Left ventricle myocardium superior (tissue), 1 donor: ENCODE data around the gene RPL31. TPM values are rescaled to one million over a fixed set of nuclear protein-coding genes. Genes with fewer than 3 reads are reported as not detected.

Experiments used
- ATAC-seq: fragments of 200-7000 bp; cut with Tn5 transposase; one replicate; pipeline ENCODE4 v1.9.1; 2020; ENCODE audit warnings: mild to moderate bottlenecking, moderate library complexity
- DNase-seq: peaks from one replicate; pipeline ENCODE4 v3.0.0-alpha.2; 2020
- intact Hi-C: fragments of 100-400 bp; cut with micrococcal nuclease; formaldehyde crosslinking; loops from one replicate; pipeline ENCODE4 v1.11.0; 2022
- total RNA-seq: library from RNA; stranded (reverse); fragmentation: NEBNext Ultra II Directional; extraction: Animal tissue kit (Norgen Biotek cat#: 25700); gene quantifications from one replicate; pipeline ENCODE4 v1.2.1, GENCODE V29; 2021
- donor health status: DM: no; HTN: yes; CAD: no; lungs with severe emphysema.

Gene RPL31
- total RNA-seq, 1 donor from 2014 or later = 703 TPM

GRCh38 chr2:100990166-100990565 lies 11.9 kb upstream of the RPL31 start:
- DNase-seq (no peak), ATAC-seq (no peak)
- intact Hi-C loops = no loop called here

- ATAC-seq (no peak), DNase-seq (no peak)
- intact Hi-C loops = no loop called here
Observed at GRCh38 chr2:100990650-100991403, 11.3 kb upstream of the RPL31 start.

- intact Hi-C loops = no loop called here
- ATAC-seq (no peak), DNase-seq (no peak)
Observed at GRCh38 chr2:100991404-100991773, 10.7 kb upstream of the RPL31 start.

GRCh38 chr2:100992262-100992661 lies 9.8 kb upstream of the RPL31 start:
- DNase-seq (no peak), ATAC-seq (no peak)
- intact Hi-C loops = no loop called here

DNA sequence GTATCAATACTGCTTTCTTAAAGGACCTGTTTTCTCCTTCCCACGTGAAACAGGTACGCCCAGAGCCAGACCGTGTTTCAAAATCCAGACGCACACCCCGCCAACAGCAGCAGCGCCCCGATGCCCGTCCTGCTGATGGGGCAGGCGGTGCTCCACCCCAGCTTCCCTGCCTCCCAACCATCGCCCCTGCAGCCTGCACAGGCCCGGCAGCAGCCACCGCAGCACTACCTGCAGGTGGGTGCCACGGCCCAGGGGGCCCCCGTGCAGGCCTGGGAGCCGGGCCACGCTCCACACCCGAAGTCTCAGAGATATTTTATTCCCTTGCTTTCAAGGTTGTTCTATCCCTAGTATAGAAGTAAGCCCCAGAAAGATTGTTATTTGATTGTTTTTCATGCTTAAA lies 8.8 kb upstream of the RPL31 start:
- intact Hi-C loops = no loop called here
- no peak for ATAC-seq
- DNase-seq = no peak

- ATAC-seq = no peak
- intact Hi-C loops = loop anchor here (5.0 kb wide), 1 partner anchor 388 kb away; no protein-coding TSS in a partner anchor
- no peak for DNase-seq
Observed at GRCh38 chr2:100995309-100996075, 6.6 kb upstream of the RPL31 start.

DNA sequence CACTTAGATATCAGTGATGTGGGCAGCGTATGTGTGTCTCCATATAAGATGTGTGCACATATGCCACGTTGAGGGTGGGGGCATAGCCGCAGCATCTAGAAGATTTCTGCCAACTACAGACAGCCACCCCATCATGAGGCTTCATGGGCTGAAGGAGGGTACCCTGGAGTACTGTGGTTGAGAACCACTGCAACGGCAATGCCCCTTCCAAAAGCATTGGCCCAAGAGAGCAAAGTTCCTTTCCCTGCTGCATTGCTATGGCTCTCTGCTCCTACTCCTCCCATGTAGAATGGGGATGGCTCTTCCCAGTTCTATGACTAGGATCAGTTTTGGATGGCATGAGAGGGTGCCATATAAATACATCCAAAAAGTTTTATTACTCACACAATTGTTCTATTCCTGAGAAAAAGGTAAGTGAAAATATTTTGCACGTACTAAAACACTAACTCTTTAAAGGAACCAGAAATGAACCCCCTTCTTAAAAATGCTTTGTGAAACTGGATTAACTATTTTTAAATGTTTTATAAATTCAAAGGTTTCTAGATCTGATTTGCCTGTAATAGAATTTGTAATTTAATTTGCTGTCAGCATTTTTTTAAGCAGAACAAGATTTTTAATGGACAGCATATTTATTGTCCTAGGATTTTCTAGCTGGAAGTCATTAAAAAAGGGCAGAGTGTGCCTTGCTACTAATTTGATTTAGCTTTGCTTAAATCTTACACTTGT lies 4.4 kb upstream of the RPL31 start:
- no peak for DNase-seq
- intact Hi-C loops = loop anchor here (5.0 kb wide), 1 partner anchor 390 kb away; no protein-coding TSS in a partner anchor

GRCh38 chr2:100998235-100998573 lies 3.9 kb upstream of the RPL31 start:
- DNase-seq (no peak), ATAC-seq (no peak)
- intact Hi-C loops = loop anchor here (5.0 kb wide), 1 partner anchor 391 kb away; no protein-coding TSS in a partner anchor

More for the DNA sequence above, 4.4 kb upstream of the RPL31 start:
- ATAC-seq = no peak

DNA sequence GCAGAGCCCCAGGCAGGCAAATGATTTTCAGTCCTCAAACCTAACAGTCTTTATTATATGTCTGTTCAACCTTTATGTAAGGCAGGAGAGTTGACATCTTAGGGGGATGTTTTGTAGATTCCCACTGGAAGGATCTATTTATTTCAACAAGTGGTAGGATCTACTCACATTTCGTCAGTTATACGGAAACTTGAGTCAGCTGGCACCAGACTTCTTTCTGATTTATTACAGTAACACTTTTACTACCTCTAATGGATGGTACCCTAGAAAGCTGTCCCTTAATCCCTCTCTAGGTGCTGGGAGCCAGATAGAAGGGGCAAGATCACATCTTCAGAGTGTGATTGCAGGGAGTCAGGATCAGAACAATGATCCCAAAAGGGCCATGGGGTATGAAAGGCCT lies 2.1 kb upstream of the RPL31 start:
- intact Hi-C loops = loop anchor here (5.0 kb wide), 1 partner anchor 393 kb away; no protein-coding TSS in a partner anchor
- no peak for ATAC-seq
- DNase-seq = no peak

DNA sequence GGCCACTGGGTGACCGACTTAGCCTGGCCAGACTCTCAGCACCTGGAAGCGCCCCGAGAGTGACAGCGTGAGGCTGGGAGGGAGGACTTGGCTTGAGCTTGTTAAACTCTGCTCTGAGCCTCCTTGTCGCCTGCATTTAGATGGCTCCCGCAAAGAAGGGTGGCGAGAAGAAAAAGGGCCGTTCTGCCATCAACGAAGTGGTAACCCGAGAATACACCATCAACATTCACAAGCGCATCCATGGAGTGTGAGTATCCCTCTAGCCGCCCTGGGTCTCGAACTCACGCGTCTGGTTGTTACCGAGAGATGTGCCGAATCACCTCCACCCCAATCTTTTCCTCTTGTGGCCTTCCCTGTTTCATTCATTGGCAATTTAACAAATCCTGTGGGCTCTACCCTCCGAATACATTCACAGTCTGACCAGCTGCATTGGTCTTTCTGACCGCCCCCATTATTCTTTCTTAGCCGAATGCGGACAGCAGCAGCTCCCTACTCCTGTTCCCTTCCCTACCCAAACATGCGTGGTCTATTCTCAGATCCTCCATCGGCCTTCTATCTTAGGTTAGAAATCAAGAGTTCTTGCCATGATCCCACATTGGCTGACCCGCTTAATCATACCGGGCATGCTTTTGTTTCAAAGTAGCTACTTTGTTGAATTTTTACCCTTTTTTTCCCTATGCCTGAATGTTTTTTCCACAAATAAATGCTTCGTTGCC lies 631 bp downstream of the RPL31 start:
- ATAC-seq (no peak), DNase-seq (no peak)
- intact Hi-C loops = no loop called here

DNA sequence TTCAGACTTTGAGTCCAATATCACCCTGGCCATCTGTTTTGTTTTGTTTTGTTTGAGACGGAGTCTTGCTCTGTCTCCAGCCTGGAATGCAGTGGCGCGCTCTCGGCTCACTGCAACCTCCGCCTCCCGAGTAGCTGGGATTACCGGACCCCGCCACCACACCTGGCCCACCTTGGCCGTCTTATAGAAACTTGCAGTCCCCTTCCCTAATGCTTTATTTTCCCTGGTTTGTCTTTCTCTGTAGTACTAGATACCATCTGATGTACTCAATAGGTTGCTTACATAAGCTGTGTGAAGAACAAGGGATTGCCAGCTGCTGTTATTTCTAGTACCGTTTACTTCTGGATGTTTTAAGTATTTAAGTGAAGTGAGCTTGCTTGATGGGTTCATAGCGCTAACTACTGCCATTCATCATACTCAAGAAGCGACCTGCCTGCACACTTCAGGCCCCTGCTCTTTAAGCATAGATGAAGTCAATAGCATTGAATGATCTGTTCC lies 1.2 kb downstream of the RPL31 start:
- intact Hi-C loops = no loop called here
- no peak for ATAC-seq
- DNase-seq = no peak

DNA sequence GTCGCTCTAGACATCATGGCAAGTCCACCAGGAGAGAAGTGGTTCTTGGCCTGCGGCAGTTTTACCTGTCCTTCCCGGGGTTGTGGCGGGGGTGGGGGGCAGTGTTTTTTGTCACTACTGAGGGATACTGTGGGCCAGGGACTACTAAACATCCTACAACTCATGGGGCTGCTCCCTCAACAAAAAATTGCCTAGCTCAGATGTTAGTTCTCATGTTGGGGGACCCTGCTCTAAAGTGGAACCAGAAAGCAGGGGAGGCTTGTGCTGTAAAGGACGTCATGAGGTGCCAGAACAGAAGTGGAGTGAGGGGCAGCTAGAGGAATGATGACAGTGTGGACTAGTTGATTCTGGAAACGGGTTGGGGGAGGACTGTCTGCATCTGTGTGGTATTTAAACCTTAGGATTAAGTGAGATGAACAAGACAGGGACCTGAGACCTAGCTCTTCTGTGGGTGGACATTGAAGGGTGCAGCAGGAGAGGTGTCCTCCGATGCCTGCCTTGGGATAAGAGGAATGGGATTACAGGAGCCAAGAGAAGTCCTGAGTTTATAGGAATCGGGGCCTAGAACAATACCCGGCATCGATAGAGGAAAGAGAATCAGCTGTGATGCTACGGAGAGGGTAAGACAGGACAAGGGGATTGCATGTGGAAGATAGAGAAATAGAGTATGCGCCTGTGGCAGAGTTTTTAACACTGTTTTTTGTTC lies 2.7 kb downstream of the RPL31 start:
- no peak for ATAC-seq
- intact Hi-C loops = no loop called here
- no peak for DNase-seq

DNA sequence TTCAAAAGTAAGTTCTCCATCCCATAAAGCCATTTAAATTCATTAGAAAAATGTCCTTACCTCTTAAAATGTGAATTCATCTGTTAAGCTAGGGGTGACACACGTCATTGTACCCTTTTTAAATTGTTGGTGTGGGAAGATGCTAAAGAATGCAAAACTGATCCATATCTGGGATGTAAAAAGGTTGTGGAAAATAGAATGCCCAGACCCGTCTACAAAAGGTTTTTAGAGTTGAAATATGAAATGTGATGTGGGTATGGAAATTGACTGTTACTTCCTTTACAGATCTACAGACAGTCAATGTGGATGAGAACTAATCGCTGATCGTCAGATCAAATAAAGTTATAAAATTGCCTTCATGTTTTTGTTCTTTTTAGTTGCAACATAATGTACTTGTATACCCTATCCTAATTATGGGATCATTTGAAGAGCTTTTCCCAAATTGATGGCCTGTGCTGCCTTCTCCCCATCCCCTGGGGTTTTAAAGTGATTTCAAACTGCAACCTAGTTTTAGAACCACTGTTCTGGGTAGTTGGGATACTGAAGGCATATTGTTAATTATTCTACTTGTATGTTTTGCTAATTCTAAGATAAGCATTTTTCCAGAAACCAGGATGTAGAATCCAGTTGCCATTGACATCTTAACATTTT lies 4.1 kb downstream of the RPL31 start:
- intact Hi-C loops = no loop called here
- no peak for ATAC-seq

DNA sequence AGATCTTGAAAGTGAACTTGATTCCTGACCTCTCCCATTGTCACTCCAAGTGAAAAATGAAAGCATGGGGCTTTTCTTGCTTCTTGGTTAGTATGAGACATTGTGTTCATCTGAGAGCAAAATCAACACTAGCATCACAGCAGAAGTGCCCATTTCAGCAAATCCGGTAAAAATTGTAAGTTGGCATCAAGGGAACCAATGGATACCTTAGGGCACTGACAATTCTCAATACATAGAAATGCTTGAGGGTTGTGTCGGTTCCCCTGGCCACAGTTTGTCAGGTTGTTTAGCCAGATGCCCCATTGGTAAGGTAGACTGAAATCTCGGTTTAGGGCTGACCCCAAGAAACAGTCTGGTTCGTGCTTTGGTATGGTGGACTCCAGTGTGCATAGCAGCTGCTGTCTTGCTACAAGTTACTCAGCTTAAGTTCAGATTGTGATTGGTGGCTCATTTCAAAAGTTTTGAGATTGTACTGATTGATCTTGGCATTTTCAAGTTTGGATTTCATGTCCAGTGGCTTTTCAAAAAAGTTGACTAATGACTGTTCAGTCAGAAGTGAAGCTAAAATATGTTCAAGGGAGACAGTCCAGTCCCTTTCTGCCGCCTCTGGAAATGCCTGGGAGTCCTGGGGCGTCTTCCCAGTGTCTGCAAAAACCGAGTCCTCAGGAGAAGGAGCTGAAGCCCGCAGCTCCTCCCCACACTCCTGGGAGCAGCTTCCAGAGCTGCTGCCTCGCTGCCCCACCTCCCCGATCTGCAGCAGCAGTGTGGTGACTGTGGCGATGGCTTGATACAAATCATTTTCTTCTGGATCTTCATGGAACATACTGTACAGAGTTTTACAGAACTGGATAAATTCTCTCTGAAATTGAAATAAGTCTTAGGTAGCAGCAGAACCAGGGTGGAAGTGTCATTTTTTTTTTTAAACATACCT lies 5.6 kb downstream of the RPL31 start:
- intact Hi-C loops = no loop called here
- ATAC-seq = no peak
- DNase-seq = no peak

More for the DNA sequence above, 4.1 kb downstream of the RPL31 start:
- DNase-seq = no peak

DNA sequence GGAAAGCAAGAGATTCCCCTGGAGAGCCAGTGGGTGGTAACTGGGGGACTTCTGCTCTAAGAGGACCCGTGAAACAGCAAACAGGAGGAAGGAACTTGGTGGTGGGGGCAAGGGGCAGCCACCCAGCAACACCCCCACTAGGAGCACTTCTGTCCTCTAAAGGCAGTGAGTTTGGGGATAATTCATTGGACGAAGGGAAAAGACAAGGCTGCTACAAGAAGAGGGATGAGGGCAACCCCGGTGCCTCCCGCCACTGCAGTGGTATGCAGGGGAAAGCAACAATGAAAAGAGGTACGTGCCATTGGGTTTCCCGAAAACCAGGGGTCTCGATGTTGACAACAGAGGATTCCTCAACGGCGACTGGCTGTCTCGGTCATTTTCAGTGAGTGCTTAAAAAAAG lies 9.1 kb downstream of the RPL31 start:
- ATAC-seq (no peak), DNase-seq (no peak)
- intact Hi-C loops = loop anchor here (5.0 kb wide), 1 partner anchor 141 kb away; the partner anchor contains the start of gene TBC1D8

GRCh38 chr2:101012054-101012705 lies 10.1 kb downstream of the RPL31 start:
- ATAC-seq (no peak), DNase-seq (no peak)
- intact Hi-C loops = loop anchor here (5.0 kb wide), 1 partner anchor 140 kb away; the partner anchor contains the start of gene TBC1D8
